Activated CD8-positive, alpha-beta memory T cell treated with anti-CD3 and anti-CD28 coated beads, Interleukin-2, amount 10 ng/mL, durations not matched to agents 7 days and 5 days (primary cell): Measurements from ENCODE around the gene DOCK1. TPM values are rescaled to one million over a fixed set of nuclear protein-coding genes. Genes with fewer than 3 reads are reported as not detected.

Experiments
- ATAC-seq: fragments of 150-1000 bp; cut with Tn5 transposase; one replicate; pipeline ENCODE4 v1.10.0; 2021; ENCODE audit warnings: moderate library complexity
- CTCF ChIA-PET: fragments of 350-600 bp; sonication (Branson Sonifier 250); formaldehyde crosslinking; loops from one replicate; lab custom pipeline; 2021; ENCODE audit warnings: antibody characterized with exemption; lab: Charles Lee
- DNase-seq: peaks from one replicate; pipeline ENCODE4 v3.0.0-alpha.2; 2020
- H3K27ac Mint-ChIP-seq: one replicate; pipeline ENCODE4 v1.8.0; 2021; ENCODE audit warnings: mild to moderate bottlenecking, mixed read lengths
- H3K27me3 Mint-ChIP-seq: one replicate; pipeline ENCODE4 v1.8.0; 2021; ENCODE audit warnings: mixed read lengths
- H3K36me3 Mint-ChIP-seq: one replicate; pipeline ENCODE4 v1.8.0; 2021; ENCODE audit warnings: mild to moderate bottlenecking, mixed read lengths
- H3K4me1 Mint-ChIP-seq: one replicate; pipeline ENCODE4 v1.8.0; 2021; ENCODE audit warnings: mixed read lengths
- H3K4me3 Mint-ChIP-seq: one replicate; pipeline ENCODE4 v1.8.0; 2021; ENCODE audit warnings: mild to moderate bottlenecking, moderate library complexity, mixed read lengths
- H3K9me3 Mint-ChIP-seq: one replicate; pipeline ENCODE4 v1.8.0; 2022; ENCODE audit warnings: low read depth, mixed read lengths
- total RNA-seq, 2 experiments: library from RNA; stranded (reverse); gene quantifications; one replicate each; pipeline ENCODE4 v1.2.3, GENCODE V29; 2021

The DOCK1 gene
- total RNA-seq, 2 experiments from 2014 or later: 0.07 TPM; not detected in 1

DNA sequence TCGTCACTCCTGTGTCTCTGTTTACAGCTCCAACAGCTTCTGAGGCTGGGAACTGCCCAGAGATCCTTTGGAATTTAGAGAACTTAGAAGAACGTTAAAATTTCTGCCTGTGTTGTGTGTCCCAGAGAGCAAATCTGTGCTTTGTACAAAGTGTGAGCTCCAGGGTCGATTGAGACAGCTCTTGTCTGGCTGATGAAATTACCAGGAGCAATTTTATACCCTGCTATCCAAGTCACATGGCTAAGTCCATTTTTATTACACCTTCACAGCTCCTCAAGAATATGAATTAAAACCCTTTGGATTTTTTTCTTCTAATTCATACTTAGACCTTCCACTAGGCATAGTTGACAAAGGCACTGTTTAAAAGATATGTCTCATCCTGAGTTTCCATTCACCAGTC is 337.7 kb downstream of the DOCK1 start:
- H3K36me3 Mint-ChIP-seq: no peaks in the 10 kb centered on the region
- H3K27me3 Mint-ChIP-seq: no peaks in the 10 kb centered on the region
- H3K9me3 Mint-ChIP-seq: no peaks in the 10 kb centered on the region
- no peaks in the 10 kb centered on the region for H3K4me1 Mint-ChIP-seq
- no peak for DNase-seq
- H3K27ac Mint-ChIP-seq: no peak overlapping the region
- no peak for ATAC-seq
- H3K4me3 Mint-ChIP-seq: no peak overlapping the region
- CTCF ChIA-PET: interaction anchor here (1.4 kb wide), 1 partner anchor 11 kb away, joined by 4 read pairs; no protein-coding TSS in a partner anchor

DNA sequence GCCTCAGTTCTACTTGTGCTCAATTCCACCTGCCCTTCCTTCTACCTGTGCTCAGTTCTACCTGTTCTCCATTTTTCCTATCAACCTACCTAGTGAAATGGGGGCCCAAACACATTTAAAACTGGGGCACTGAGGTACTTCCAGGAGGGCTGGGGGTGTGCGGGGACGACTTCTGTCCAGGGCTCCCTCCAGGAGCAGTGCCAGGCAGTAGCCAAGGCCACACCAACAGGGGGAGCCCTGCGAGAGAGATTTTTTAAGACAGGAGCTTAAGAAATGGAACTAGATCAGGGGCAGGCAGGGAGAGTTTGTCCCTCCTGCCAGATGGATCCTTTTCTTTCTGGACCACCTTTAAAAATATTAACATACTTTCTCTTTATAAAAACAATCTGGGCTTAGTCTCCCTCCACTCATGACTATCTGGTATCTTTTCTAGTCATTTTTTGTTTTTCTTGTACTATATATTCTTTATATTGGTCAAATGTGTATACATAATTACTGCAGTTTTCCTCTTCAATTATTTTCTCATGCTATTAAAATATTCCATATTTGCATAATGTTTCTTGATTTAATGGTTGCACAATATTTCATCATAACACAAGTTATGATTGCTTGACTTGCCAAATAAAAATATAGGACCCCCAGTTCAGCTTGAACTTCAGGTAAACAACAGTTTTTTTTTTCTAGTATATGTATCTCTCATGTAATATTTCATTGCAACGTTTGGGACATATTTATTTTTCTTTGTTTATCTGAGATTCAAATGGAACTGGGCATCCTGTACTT is 338.5 kb downstream of the DOCK1 start:
- Mint-ChIP-seq H3K4me3 (no peak overlapping the region), H3K27ac (no peak overlapping the region), H3K9me3 (no peaks in the 10 kb centered on the region), H3K4me1 (no peaks in the 10 kb centered on the region), H3K27me3 (no peaks in the 10 kb centered on the region), H3K36me3 (no peaks in the 10 kb centered on the region)
- no peak for DNase-seq
- ATAC-seq: no peak
- CTCF ChIA-PET: interaction anchor here (1.4 kb wide), 1 partner anchor 10 kb away, joined by 4 read pairs; no protein-coding TSS in a partner anchor

DNA sequence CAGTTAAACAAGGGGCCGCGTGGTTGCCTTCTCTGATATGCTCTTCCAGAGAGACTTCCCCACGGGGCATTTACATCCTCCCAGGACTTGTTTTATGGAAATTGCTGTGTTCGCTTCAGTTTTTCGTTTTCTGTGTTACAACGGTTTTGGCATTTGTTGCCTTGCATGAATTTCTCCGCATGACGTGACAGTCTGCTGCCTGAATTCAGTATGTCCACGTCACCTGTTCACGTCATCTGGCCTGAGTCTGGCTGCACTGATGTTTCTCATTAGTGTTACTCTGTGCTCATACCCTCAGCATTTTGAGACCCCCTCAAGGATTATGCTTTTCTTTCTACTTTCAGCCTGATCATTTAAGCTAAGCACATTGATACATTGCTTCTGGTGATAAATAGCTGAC is 340.2 kb downstream of the DOCK1 start:
- Mint-ChIP-seq H3K4me1 (no peaks in the 10 kb centered on the region), H3K4me3 (no peak overlapping the region), H3K27ac (no peak overlapping the region), H3K27me3 (no peaks in the 10 kb centered on the region), H3K36me3 (no peaks in the 10 kb centered on the region), H3K9me3 (no peaks in the 10 kb centered on the region)
- DNase-seq: no peak
- CTCF ChIA-PET: no interaction called here
- ATAC-seq: no peak

DNA sequence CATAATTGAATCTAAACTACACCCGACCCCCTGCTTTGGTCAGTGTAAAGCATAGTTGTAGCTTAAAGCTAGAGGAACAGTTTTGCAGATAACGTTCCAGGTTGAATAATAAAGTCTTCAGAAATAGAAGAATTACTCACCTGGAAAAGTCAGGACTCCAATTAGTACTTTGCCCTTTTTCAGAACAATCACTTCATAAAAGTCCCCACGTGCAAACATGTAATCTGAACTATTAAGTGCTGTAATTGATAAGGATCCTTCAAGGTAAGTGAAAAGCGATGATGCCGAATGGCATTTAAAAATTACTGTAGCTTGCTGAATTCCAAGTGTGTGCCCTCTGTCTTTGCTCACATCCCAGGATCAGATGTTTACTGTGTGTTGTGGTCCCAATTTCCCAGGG is 344.8 kb downstream of the DOCK1 start:
- Mint-ChIP-seq H3K36me3 (no peaks in the 10 kb centered on the region), H3K27ac (no peak overlapping the region), H3K4me1 (peaks cover 11% of the 10 kb centered on the region), H3K4me3 (no peak overlapping the region), H3K9me3 (peaks cover 4% of the 10 kb centered on the region), H3K27me3 (no peaks in the 10 kb centered on the region)
- DNase-seq (no peak), ATAC-seq (no peak)
- CTCF ChIA-PET: no interaction called here

DNA sequence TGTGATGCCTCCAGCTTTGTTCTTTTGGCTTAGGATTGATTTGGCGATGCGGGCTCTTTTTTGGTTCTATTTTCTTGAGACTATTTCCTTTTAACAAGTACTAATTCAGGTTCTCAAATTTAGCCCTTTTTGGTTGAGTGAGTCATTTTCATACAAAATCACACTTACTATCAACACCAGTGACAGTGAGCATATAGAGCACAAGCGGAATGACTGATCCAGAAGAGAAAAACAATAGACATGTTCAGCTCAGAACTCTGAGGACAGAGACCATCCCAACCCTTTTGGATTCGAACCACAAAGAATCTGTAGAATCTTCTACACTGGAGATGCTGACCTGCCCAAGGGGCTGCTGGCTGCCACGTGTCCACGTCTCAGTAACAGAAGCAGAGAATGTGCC is 347.6 kb downstream of the DOCK1 start:
- CTCF ChIA-PET: no interaction called here
- Mint-ChIP-seq H3K36me3 (no peaks in the 10 kb centered on the region), H3K4me3 (no peak overlapping the region), H3K4me1 (peaks cover 11% of the 10 kb centered on the region), H3K27ac (no peak overlapping the region), H3K27me3 (no peaks in the 10 kb centered on the region), H3K9me3 (peaks cover 4% of the 10 kb centered on the region)
- no peak for ATAC-seq
- DNase-seq: no peak

DNA sequence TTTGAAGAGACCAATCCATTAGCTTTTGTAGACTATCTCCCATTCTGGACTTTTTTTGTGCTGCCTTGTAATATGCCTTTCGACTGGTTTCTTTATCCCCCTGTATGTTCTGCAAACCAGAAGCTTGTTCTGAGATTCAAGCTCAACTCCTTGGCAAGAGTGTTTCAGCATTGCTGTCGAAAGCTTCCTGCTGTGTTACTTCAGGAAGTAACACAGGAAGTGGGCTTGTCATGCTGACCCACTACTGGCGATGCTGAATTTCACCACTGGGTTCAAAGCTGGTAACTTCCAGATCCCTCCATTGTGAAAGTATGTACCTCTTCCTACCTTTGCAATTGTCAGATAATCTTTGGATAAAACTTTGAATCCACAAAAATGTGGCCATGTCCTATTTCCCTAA is 349.0 kb downstream of the DOCK1 start:
- Mint-ChIP-seq H3K27me3 (no peaks in the 10 kb centered on the region), H3K4me1 (peaks cover 11% of the 10 kb centered on the region), H3K36me3 (no peaks in the 10 kb centered on the region), H3K9me3 (peaks cover 8% of the 10 kb centered on the region), H3K4me3 (no peak overlapping the region), H3K27ac (no peak overlapping the region)
- no peak for DNase-seq
- CTCF ChIA-PET: interaction anchor here (1.2 kb wide), 1 partner anchor 11 kb away, joined by 4 read pairs; no protein-coding TSS in a partner anchor
- no peak for ATAC-seq

DNA sequence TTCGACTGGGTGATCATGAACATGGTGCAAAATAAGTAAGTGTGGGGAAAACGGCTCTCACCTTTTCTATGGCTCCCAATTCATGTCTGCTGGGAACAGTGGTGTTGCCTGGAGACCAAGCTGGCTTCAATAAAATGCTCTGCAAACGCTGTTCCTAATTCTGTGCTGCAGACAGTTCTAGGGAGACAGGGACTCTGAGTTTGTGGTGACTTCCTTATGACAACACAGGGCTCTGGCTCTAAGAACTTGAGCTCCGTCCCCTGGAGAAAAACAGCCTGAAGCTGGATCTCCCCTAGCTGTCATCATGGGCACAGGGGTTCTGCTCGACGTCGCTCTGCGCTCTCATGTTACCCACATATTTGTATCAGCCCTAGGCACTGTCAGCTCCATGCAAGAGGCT is 352.2 kb downstream of the DOCK1 start:
- no peaks in the 10 kb centered on the region for H3K27me3 Mint-ChIP-seq
- DNase-seq (no peak), ATAC-seq (no peak)
- H3K27ac Mint-ChIP-seq: no peak overlapping the region
- peaks cover 26% of the 10 kb centered on the region for H3K9me3 Mint-ChIP-seq
- H3K4me1 Mint-ChIP-seq: peaks cover 11% of the 10 kb centered on the region
- H3K4me3 Mint-ChIP-seq: no peak overlapping the region
- H3K36me3 Mint-ChIP-seq: no peaks in the 10 kb centered on the region
- CTCF ChIA-PET: no interaction called here

DNA sequence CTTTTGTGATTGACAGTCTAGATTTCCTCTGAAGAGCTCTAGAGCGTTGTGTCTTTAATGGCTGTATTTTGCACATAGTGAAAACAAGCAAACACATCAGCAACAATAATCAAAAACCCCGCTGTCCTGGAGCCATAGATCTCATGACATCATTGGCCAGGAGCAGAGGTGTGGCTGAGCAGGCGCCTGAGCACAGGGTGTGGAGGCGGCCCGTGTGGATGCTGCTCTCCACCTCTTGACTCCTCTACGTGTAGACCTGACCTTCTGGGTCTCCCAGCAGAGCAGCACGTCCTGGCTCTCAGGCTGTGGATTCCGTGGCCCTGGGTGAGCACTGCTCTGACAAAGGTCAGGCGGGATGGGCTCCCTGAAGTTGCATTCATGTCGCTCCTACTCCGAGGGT is 354.1 kb downstream of the DOCK1 start:
- Mint-ChIP-seq H3K4me3 (no peak overlapping the region), H3K36me3 (no peaks in the 10 kb centered on the region), H3K27ac (no peak overlapping the region), H3K4me1 (peaks cover 5% of the 10 kb centered on the region), H3K9me3 (peaks cover 27% of the 10 kb centered on the region), H3K27me3 (no peaks in the 10 kb centered on the region)
- ATAC-seq (no peak), DNase-seq (no peak)
- CTCF ChIA-PET: no interaction called here

DNA sequence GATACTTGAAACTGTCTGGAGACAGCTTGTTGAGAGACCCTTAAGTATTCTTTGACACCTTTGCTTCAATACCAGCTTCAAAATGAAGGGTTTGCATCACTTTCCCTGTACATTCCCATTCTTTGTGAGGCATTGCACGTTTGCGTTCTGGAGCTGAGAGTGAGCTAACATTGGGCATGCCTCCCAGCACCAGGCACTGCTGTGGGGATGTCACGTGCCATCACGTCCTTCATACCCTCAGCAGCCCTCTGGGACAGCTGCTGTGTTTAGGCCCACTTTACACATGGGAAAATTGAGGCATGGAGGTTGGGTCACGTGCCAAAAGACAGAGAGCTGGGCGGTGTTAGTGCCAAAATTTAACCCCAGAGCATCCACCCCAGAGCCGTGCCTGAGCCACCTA is 357.4 kb downstream of the DOCK1 start:
- ATAC-seq (no peak), DNase-seq (no peak)
- Mint-ChIP-seq H3K4me1 (no peaks in the 10 kb centered on the region), H3K9me3 (peaks cover 27% of the 10 kb centered on the region), H3K27me3 (no peaks in the 10 kb centered on the region), H3K27ac (no peak overlapping the region), H3K36me3 (no peaks in the 10 kb centered on the region), H3K4me3 (no peak overlapping the region)
- CTCF ChIA-PET: no interaction called here

DNA sequence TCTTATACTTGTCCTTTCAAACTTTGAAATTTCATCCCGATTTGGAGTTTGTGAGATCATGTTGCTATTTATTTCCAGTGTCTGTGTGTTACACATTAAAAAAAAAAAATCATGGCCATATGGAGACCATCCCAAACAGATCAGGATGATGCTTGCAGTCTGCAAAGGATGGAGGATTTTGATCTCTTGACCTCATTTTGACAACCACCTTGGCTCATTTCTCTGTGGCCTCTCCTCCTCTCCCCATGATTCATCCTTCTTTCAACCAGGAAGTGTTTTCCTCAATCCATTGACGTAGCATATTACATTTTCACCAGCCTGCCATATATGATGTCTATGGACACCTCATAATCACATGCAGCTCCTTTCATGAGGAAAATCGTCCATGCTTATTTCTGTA is 360.1 kb downstream of the DOCK1 start:
- ATAC-seq: no peak

DNA sequence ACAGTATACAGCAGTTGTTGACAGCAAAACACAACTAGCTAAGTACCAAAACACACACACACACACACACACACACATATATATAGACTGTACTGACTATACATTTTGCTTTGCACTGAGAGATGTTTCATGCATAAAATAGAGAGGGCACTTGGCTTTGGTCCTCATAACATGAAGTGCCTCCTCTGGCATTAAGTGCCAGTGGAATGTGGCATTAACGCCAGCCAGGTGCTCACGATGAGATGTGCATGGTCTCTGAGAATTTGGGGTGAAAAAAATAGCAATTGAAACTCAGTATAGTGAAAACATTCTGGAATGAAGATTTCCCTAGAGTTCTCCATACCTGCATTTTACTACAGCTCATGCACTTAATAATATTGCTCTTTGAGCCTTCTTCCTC is 361.2 kb downstream of the DOCK1 start:
- DNase-seq (no peak), ATAC-seq (no peak)
- H3K4me1 Mint-ChIP-seq: no peaks in the 10 kb centered on the region
- no peaks in the 10 kb centered on the region for H3K36me3 Mint-ChIP-seq
- CTCF ChIA-PET: no interaction called here
- peaks cover 14% of the 10 kb centered on the region for H3K9me3 Mint-ChIP-seq
- H3K27me3 Mint-ChIP-seq: no peaks in the 10 kb centered on the region
- no peak overlapping the region for H3K27ac Mint-ChIP-seq
- H3K4me3 Mint-ChIP-seq: no peak overlapping the region

More for the DNA sequence above, 360.1 kb downstream of the DOCK1 start:
- H3K9me3 Mint-ChIP-seq: peaks cover 22% of the 10 kb centered on the region
- H3K27ac Mint-ChIP-seq: no peak overlapping the region
- no peaks in the 10 kb centered on the region for H3K36me3 Mint-ChIP-seq
- no peaks in the 10 kb centered on the region for H3K27me3 Mint-ChIP-seq
- no peak overlapping the region for H3K4me3 Mint-ChIP-seq
- no peaks in the 10 kb centered on the region for H3K4me1 Mint-ChIP-seq
- CTCF ChIA-PET: no interaction called here
- DNase-seq: no peak

DNA sequence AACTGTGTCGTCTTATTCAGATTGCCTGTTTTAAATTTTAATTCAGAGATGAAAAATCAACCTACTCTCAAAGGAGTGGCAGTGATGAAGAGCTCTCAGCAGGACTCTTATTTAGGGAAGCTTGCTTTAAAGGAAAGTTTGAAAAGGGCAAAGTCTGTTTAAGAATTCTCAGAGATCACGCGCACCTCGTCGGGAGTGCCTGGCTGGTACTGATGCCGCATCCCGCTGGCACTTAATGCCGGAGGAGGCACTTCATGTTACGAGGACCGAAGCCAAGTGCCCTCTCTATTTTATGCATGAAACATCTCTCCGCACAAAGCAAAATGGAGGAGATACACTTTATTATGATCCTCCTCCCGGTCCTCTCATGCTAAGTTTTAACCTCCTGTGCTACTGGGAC is 362.2 kb downstream of the DOCK1 start:
- no peaks in the 10 kb centered on the region for H3K36me3 Mint-ChIP-seq
- H3K9me3 Mint-ChIP-seq: peaks cover 5% of the 10 kb centered on the region
- no peaks in the 10 kb centered on the region for H3K27me3 Mint-ChIP-seq
- ATAC-seq (no peak), DNase-seq (no peak)
- H3K4me1 Mint-ChIP-seq: no peaks in the 10 kb centered on the region
- CTCF ChIA-PET: no interaction called here
- no peak overlapping the region for H3K4me3 Mint-ChIP-seq
- H3K27ac Mint-ChIP-seq: no peak overlapping the region

- no peak for DNase-seq
- CTCF ChIA-PET: no interaction called here
- Mint-ChIP-seq H3K27me3 (no peaks in the 10 kb centered on the region), H3K27ac (no peak overlapping the region), H3K36me3 (no peaks in the 10 kb centered on the region), H3K4me1 (no peaks in the 10 kb centered on the region), H3K4me3 (no peak overlapping the region), H3K9me3 (peaks cover 12% of the 10 kb centered on the region)
- no peak for ATAC-seq
These were observed 366.8 kb downstream of the DOCK1 start for GRCh38 chr10:127272076-127272475.

DNA sequence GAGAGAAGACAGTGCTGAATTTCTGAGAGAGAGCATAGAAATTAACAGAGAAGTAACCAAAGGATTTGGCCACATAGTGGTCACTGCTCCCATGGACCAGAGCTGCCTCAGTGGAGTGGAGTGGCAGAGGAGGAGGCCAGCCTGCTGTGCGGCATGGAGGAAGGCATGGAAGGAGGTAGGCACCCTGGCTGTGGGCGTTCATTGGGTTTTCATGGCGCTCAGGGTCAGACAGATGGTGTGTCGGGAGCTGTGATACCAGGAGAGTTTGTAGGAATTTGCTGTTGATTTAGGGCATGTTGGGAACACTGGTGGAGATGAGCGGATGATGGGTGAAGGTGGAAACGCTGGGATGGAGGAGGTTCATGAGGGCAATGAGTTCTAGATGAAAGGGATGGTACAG is 370.0 kb downstream of the DOCK1 start:
- no peaks in the 10 kb centered on the region for H3K4me1 Mint-ChIP-seq
- H3K36me3 Mint-ChIP-seq: no peaks in the 10 kb centered on the region
- no peak overlapping the region for H3K4me3 Mint-ChIP-seq
- H3K27ac Mint-ChIP-seq: no peak overlapping the region
- CTCF ChIA-PET: no interaction called here
- H3K9me3 Mint-ChIP-seq: peaks cover 12% of the 10 kb centered on the region
- H3K27me3 Mint-ChIP-seq: no peaks in the 10 kb centered on the region
- ATAC-seq: no peak
- DNase-seq: no peak
